A673 (cell line): ENCODE data around the gene OPN3. TPM values are rescaled to one million over a fixed set of nuclear protein-coding genes. Genes with fewer than 3 reads are reported as not detected.

Source experiments
- BruUV-seq: library from RNA; stranded (reverse); fragments of 400-500 nt; replicated peaks from 2 replicates; lab custom pipeline; 2021; lab: Mats Ljungman, UMichigan
- CTCF ChIA-PET: fragments of 300-600 bp; sonication (Branson Sonifier 250); formaldehyde crosslinking; loops from one replicate; lab custom pipeline; 2022; ENCODE audit warnings: antibody characterized with exemption; lab: Charles Lee
- POLR2A ChIA-PET: fragments of 300-600 bp; sonication (Branson Sonifier 250); formaldehyde crosslinking; loops from one replicate; lab custom pipeline; 2022; ENCODE audit warnings: antibody characterized with exemption; ENCODE audit not compliant: low non-redundant PET; lab: Charles Lee
- DNase-seq: peaks from one replicate; pipeline ENCODE4 v3.0.0-alpha.2; 2015; ENCODE audit warnings: low spot score
- H3K27ac ChIP-seq: fragments of 200-600 bp; sonication (generic); 2 replicates; pipeline ENCODE4 v1.5.1; 2016; ENCODE audit warnings: mixed run types, low read depth, mild to moderate bottlenecking, mixed read lengths, antibody characterized with exemption, low read length; ENCODE audit not compliant: poor library complexity, severe bottlenecking
- H3K27me3 ChIP-seq: fragments of 200-600 bp; sonication (generic); replicated peaks from 2 replicates; pipeline ENCODE4 v1.6.1; 2017; ENCODE audit warnings: mixed run types, low read depth, mild to moderate bottlenecking, mixed read lengths, antibody characterized with exemption, low read length; ENCODE audit not compliant: insufficient read depth, poor library complexity
- H3K36me3 ChIP-seq: fragments of 200-600 bp; sonication (generic); 2 replicates; pipeline ENCODE4 v1.6.1; 2016; ENCODE audit warnings: mixed run types, mild to moderate bottlenecking, mixed read lengths, antibody characterized with exemption, low read length; ENCODE audit not compliant: insufficient read depth, poor library complexity, severe bottlenecking
- H3K4me1 ChIP-seq: fragments of 200-600 bp; sonication (generic); 2 replicates; pipeline ENCODE4 v1.6.1; 2017; ENCODE audit warnings: mixed run types, mild to moderate bottlenecking, mixed read lengths, antibody characterized with exemption, low read length; ENCODE audit not compliant: insufficient read depth, poor library complexity, severe bottlenecking
- H3K4me3 ChIP-seq: fragments of 200-600 bp; sonication (generic); 2 replicates; pipeline ENCODE4 v1.5.1; 2016; ENCODE audit warnings: low read depth, mixed run types, mild to moderate bottlenecking, mixed read lengths, low read length; ENCODE audit not compliant: poor library complexity, severe bottlenecking
- H3K9me3 ChIP-seq: fragments of 200-600 bp; sonication (generic); 2 replicates; pipeline ENCODE4 v1.6.1; 2016; ENCODE audit warnings: mixed run types, low read depth, mild to moderate bottlenecking, mixed read lengths, antibody characterized with exemption, low read length; ENCODE audit not compliant: poor library complexity, severe bottlenecking
- EZH2 ChIP-seq: fragments of 200-600 bp; sonication (generic); IDR thresholded peaks from 2 replicates; pipeline ENCODE4 v1.6.1; 2017; ENCODE audit warnings: borderline replicate concordance, low read depth, mild to moderate bottlenecking, mixed read lengths, antibody characterized with exemption, low read length; ENCODE audit not compliant: poor library complexity, severe bottlenecking
- intact Hi-C: fragments of 100-400 bp; cut with micrococcal nuclease; formaldehyde crosslinking; loops from one replicate; pipeline ENCODE4 v1.10.0; 2022; ENCODE audit not compliant: unreplicated experiment
- total RNA-seq: library from RNA; stranded (reverse); gene quantifications from 2 replicates; pipeline ENCODE4 v1.2.3, GENCODE V29; 2021
- TF ChIP-seq, protein P1 (sequence below): fragments of 300-800, 200-600 bp; sonication (generic); conservative IDR thresholded peaks from 2 replicates; pipeline ENCODE4 v1.5.1; 2017; ENCODE audit warnings: low read depth, mild to moderate bottlenecking, antibody characterized with exemption, low read length, moderate library complexity, mixed read lengths

OPN3 gene
- total RNA-seq, 1 experiment from 2014 or later: 12.6 TPM

DNA sequence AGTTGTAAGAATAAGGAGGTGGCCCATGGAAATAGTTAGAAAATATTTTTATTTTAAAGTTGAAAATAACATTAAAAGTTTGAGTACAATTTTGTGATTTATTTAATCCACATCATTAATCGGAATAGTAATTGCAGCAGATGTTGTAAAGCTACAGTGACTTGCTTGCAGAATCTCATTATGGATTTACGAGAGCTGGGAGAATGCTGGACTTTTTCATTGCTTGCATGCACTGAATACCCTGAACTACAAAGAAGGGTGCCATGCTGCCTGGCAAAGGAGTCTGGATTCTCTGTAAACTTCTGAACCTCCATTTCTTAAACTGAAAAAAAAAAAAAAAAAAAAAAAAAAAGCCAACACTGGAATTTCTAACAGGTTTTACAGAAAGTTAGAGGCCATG lies 38.4 kb upstream of the OPN3 start:
- H3K27me3 ChIP-seq: no peaks in the 10 kb centered on the region
- TF ChIP-seq EZH2: no peak
- TF ChIP-seq, protein P1, sequence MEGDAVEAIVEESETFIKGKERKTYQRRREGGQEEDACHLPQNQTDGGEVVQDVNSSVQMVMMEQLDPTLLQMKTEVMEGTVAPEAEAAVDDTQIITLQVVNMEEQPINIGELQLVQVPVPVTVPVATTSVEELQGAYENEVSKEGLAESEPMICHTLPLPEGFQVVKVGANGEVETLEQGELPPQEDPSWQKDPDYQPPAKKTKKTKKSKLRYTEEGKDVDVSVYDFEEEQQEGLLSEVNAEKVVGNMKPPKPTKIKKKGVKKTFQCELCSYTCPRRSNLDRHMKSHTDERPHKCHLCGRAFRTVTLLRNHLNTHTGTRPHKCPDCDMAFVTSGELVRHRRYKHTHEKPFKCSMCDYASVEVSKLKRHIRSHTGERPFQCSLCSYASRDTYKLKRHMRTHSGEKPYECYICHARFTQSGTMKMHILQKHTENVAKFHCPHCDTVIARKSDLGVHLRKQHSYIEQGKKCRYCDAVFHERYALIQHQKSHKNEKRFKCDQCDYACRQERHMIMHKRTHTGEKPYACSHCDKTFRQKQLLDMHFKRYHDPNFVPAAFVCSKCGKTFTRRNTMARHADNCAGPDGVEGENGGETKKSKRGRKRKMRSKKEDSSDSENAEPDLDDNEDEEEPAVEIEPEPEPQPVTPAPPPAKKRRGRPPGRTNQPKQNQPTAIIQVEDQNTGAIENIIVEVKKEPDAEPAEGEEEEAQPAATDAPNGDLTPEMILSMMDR: no peak
- no TSS peak for BruUV-seq
- ChIA-PET POLR2A (no interaction called here), CTCF (no interaction called here)
- no peak overlapping the region for H3K4me3 ChIP-seq
- intact Hi-C loops: no loop called here
- H3K9me3 ChIP-seq: no peaks in the 10 kb centered on the region
- H3K4me1 ChIP-seq: peaks cover 8% of the 10 kb centered on the region
- no peak for DNase-seq
- H3K36me3 ChIP-seq: no peaks in the 10 kb centered on the region
- no peak overlapping the region for H3K27ac ChIP-seq

DNA sequence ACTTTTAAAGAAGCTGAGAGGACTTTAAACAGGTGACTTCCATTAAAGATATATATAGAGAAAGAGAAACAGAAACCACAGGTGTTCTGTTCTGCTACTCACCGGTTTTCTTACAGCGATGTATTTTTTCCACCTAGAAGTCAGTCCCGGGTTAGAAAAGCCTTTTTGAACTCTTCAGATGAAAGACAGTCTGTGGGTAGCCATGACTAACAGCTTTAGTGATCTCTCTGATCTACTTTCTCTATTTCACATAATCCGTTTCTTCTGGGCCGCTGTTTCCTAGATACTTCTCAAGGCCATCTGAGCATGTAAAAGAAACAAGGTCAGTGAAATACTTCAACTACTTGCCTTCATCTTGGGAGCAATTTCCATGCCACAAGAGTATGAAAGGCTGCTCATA lies 37.0 kb upstream of the OPN3 start:
- POLR2A ChIA-PET: no interaction called here
- no TSS peak for BruUV-seq
- Histone ChIP-seq H3K4me1 (peaks cover 8% of the 10 kb centered on the region), H3K9me3 (no peaks in the 10 kb centered on the region), H3K36me3 (no peaks in the 10 kb centered on the region), H3K27me3 (no peaks in the 10 kb centered on the region), H3K27ac (no peak overlapping the region), H3K4me3 (no peak overlapping the region)
- TF ChIP-seq, protein P1: no peak
- no peak for TF ChIP-seq EZH2
- CTCF ChIA-PET: no interaction called here
- intact Hi-C loops: no loop called here
- no peak for DNase-seq

DNA sequence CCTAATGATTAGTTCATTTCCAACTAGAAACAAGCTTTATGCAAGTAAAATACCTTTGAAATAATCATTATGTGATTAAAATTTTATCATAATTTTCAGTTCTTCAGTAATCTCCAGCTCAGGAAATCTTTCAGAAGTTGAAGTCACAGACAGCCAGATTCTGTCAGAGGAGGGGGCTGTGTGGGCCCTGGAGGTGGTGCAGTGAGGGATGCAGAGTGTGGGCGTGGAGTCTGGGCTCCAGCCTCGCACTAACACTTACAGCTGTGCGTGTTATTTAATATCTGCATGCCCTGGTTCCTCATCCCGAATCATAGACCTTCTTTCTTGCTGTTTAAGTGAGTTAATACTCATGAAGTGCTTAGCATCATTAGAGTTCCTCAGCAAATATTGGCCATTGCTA lies 35.8 kb upstream of the OPN3 start:
- Histone ChIP-seq H3K27me3 (no peaks in the 10 kb centered on the region), H3K4me3 (no peak overlapping the region), H3K36me3 (no peaks in the 10 kb centered on the region), H3K9me3 (no peaks in the 10 kb centered on the region), H3K27ac (no peak overlapping the region), H3K4me1 (peaks cover 8% of the 10 kb centered on the region)
- no peak for DNase-seq
- CTCF ChIA-PET: no interaction called here
- intact Hi-C loops: no loop called here
- BruUV-seq: no TSS peak
- no peak for TF ChIP-seq EZH2
- TF ChIP-seq, protein P1: no peak
- POLR2A ChIA-PET: no interaction called here
